Transverse colon (tissue), 4 donors: Measurements from ENCODE around the gene LDLRAP1.

ENCODE experiments used
- CTCF ChIP-seq, 5 experiments: fragments of 200-600 bp in 3 of 5; fragments of 450-650 bp in 2 of 5; sonication (generic) in 3 of 5; IDR thresholded peaks; 1 replicate in 2 of 5; 2 replicates in 3 of 5; pipeline ENCODE4 v1.5.1; 2016 to 2017; ENCODE audit warnings: antibody characterized with exemption in 5 of 5, inconsistent platforms in 3 of 5, mild to moderate bottlenecking in 2 of 5, moderate library complexity in 1 of 5
- POLR2A ChIP-seq: fragments of 450-650 bp; IDR thresholded peaks from one replicate; pipeline ENCODE4 v1.6.1; 2016; ENCODE audit warnings: antibody characterized with exemption, mild to moderate bottlenecking, moderate library complexity
- POLR2AphosphoS5 ChIP-seq, 3 donors: sonication (generic); formaldehyde crosslinking; IDR thresholded peaks; one replicate each; pipeline ENCODE4 v1.6.1; 2016; ENCODE audit warnings: antibody characterized with exemption in 3 of 3

DNA sequence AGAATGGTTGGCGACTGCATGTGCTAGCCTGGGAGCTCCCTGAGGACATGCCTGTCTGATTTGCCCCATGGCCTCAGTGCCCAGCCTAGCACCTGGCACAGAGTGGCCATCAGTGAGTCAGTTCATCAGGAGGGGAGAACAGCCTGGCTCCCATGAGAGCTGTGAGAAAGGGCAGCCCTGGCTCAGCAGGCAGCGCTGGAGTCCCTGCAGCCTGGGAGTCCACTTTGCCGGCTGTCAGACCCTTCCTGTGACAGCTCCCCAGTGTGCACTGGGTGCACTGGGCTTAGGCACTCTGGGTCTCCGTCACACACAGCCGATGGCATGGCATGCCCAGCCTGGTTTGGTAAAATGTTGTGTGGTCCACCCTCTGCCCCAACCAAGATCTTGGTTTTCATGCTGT, 28.7 kb downstream of the LDLRAP1 start:
- TF ChIP-seq CTCF (IDR thresholded peaks at IDR 0.05): no peak
- TF ChIP-seq POLR2A: no peak
- no peak for TF ChIP-seq POLR2AphosphoS5 (IDR thresholded peaks at IDR 0.05)
